Activated CD8-positive, alpha-beta T cell treated with anti-CD3 and anti-CD28 coated beads for 36 hours (primary cell): ENCODE measurements around the gene TP53BP1. TPM values are rescaled to one million over a fixed set of nuclear protein-coding genes. Genes with fewer than 3 reads are reported as not detected.

ENCODE experiments used
- ATAC-seq: fragments of 200-7000 bp; cut with Tn5 transposase; one replicate; pipeline ENCODE4 v1.10.0; 2021; ENCODE audit warnings: mild to moderate bottlenecking, moderate library complexity
- CTCF ChIA-PET: fragments of 350-600 bp; sonication (Branson Sonifier 250); formaldehyde crosslinking; loops from one replicate; lab custom pipeline; 2021; ENCODE audit warnings: antibody characterized with exemption; lab: Charles Lee
- POLR2A ChIA-PET: fragments of 350-600 bp; sonication (Branson Sonifier 250); formaldehyde crosslinking; loops from one replicate; lab custom pipeline; 2021; ENCODE audit warnings: antibody characterized with exemption; lab: Charles Lee
- DNase-seq: peaks from one replicate; pipeline ENCODE4 v3.0.0-alpha.2; 2020
- H3K27ac Mint-ChIP-seq: one replicate; pipeline ENCODE4 v1.8.0; 2021; ENCODE audit warnings: mild to moderate bottlenecking, mixed read lengths
- H3K27me3 Mint-ChIP-seq: one replicate; pipeline ENCODE4 v1.8.0; 2021; ENCODE audit warnings: mixed read lengths
- H3K36me3 Mint-ChIP-seq: one replicate; pipeline ENCODE4 v1.8.0; 2021; ENCODE audit warnings: low read depth, mixed read lengths
- H3K4me1 Mint-ChIP-seq: one replicate; pipeline ENCODE4 v1.8.0; 2021; ENCODE audit warnings: low read depth, mixed read lengths
- H3K4me3 Mint-ChIP-seq: one replicate; pipeline ENCODE4 v1.8.0; 2021; ENCODE audit warnings: mild to moderate bottlenecking, moderate library complexity, mixed read lengths
- H3K9me3 Mint-ChIP-seq: one replicate; pipeline ENCODE4 v1.8.0; 2021; ENCODE audit warnings: mixed read lengths
- CTCF ChIP-seq: fragments of 200-600 bp; IDR thresholded peaks from one replicate; pipeline ENCODE4 v1.8.0; 2022; ENCODE audit warnings: antibody characterized with exemption, mild to moderate bottlenecking
- intact Hi-C: fragments of 100-400 bp; cut with micrococcal nuclease; formaldehyde crosslinking; loops from one replicate; pipeline ENCODE4 v1.10.0; 2022
- total RNA-seq, 2 experiments: library from RNA; stranded (reverse); gene quantifications; one replicate each; pipeline ENCODE4 v1.2.3, GENCODE V29; 2021

TP53BP1 gene
- total RNA-seq, 2 experiments from 2014 or later, result 20.6 to 23.0 TPM

DNA sequence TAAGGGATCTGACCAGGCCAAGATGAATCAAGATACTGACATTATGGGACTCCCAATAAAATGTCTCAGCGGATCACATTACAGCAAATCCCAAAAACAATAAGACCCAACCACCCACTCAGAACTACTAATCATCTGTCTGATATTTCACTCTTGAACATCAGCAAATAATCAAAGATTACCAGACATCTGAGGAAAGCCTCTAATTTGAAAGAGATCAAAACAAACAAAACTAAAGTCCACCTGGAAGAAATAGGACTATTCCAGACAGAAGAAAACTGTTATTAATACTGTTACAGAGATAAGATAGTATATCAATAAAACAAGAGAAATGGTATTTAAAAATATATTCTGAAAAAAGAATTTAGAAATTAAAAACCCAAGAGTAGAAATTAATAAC lies 29.0 kb downstream of the TP53BP1 start:
- POLR2A ChIA-PET, result no interaction called here
- DNase-seq (no peak), ATAC-seq (no peak)
- Mint-ChIP-seq H3K4me1 (no peaks in the 10 kb centered on the region), H3K27ac (no peak overlapping the region), H3K9me3 (no peaks in the 10 kb centered on the region), H3K4me3 (no peak overlapping the region), H3K36me3 (peaks cover 10% of the 10 kb centered on the region), H3K27me3 (no peaks in the 10 kb centered on the region)
- CTCF ChIA-PET, result no interaction called here
- intact Hi-C loops, result no loop called here
- TF ChIP-seq CTCF, result no peak

GRCh38 chr15:43463507-43463906 lies 29.4 kb downstream of the TP53BP1 start:
- H3K9me3 Mint-ChIP-seq, result no peaks in the 10 kb centered on the region
- no peak for ATAC-seq
- no peak overlapping the region for H3K4me3 Mint-ChIP-seq
- H3K27me3 Mint-ChIP-seq, result no peaks in the 10 kb centered on the region
- ChIA-PET CTCF (no interaction called here), POLR2A (no interaction called here)
- no peak for TF ChIP-seq CTCF
- H3K36me3 Mint-ChIP-seq, result peaks cover 10% of the 10 kb centered on the region
- H3K27ac Mint-ChIP-seq, result no peak overlapping the region
- DNase-seq, result no peak
- no peaks in the 10 kb centered on the region for H3K4me1 Mint-ChIP-seq
- intact Hi-C loops, result no loop called here

- peaks cover 14% of the 10 kb centered on the region for H3K4me1 Mint-ChIP-seq
- H3K27me3 Mint-ChIP-seq, result no peaks in the 10 kb centered on the region
- ATAC-seq, result no peak
- intact Hi-C loops, result no loop called here
- H3K9me3 Mint-ChIP-seq, result no peaks in the 10 kb centered on the region
- no peak for DNase-seq
- POLR2A ChIA-PET, result no interaction called here
- no peak for TF ChIP-seq CTCF
- no peak overlapping the region for H3K27ac Mint-ChIP-seq
- CTCF ChIA-PET, result interaction anchor here (1.2 kb wide), 1 partner anchor 9 kb away, joined by 4 read pairs; no protein-coding TSS in a partner anchor
- no peak overlapping the region for H3K4me3 Mint-ChIP-seq
- H3K36me3 Mint-ChIP-seq, result peaks cover 8% of the 10 kb centered on the region
Observed at GRCh38 chr15:43449981-43450380, 43.0 kb downstream of the TP53BP1 start.

DNA sequence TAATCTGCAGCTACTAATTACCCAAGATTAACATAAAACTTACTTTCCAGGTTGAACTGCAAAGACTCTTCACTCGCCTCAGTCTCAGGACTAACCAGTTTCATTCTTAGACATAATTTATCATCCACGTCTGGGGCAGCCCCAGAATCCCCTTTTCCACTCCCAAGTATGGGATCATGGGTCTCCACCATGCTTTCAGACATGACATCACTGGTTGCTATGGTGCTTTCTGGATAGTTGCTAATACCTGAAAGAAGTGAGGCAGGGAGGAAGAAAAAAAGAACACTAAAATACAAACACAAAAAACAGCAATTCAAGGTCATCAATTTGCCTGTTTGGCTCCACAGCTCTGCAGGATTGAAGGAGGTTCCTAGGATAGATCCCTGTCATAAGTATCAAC lies 46.6 kb downstream of the TP53BP1 start:
- Mint-ChIP-seq H3K4me1 (peaks cover 18% of the 10 kb centered on the region), H3K27me3 (no peaks in the 10 kb centered on the region), H3K27ac (no peak overlapping the region), H3K4me3 (no peak overlapping the region), H3K36me3 (peaks cover 11% of the 10 kb centered on the region), H3K9me3 (no peaks in the 10 kb centered on the region)
- intact Hi-C loops, result no loop called here
- TF ChIP-seq CTCF, result no peak
- POLR2A ChIA-PET, result no interaction called here
- ATAC-seq (no peak), DNase-seq (no peak)
- CTCF ChIA-PET, result interaction anchor here (1.3 kb wide), 1 partner anchor 68 kb away, joined by 3 read pairs; no protein-coding TSS in a partner anchor

GRCh38 chr15:43441316-43441715 lies 51.6 kb downstream of the TP53BP1 start:
- TF ChIP-seq CTCF, result no peak
- H3K4me1 Mint-ChIP-seq, result peaks cover 10% of the 10 kb centered on the region
- no peak overlapping the region for H3K4me3 Mint-ChIP-seq
- CTCF ChIA-PET, result interaction anchor here (0.7 to 4.0 kb wide), 18 partner anchors 9 to 308 kb away, joined by 3 to 66 read pairs (median 4); partner anchors contain the start of genes MAP1A and TP53BP1
- DNase-seq (peak; percentile 24), ATAC-seq (peak; percentile 75)
- no peaks in the 10 kb centered on the region for H3K9me3 Mint-ChIP-seq
- H3K36me3 Mint-ChIP-seq, result peaks cover 9% of the 10 kb centered on the region
- intact Hi-C loops, result no loop called here
- POLR2A ChIA-PET, result interaction anchor here (0.6 to 1.5 kb wide), 7 partner anchors 13 to 311 kb away, joined by 3 to 5 read pairs (median 4); partner anchors contain the start of genes TP53BP1, TUBGCP4 and ZSCAN29
- H3K27ac Mint-ChIP-seq, result peak overlapping the region; percentile 89
- no peaks in the 10 kb centered on the region for H3K27me3 Mint-ChIP-seq
